H54 (cell line): ENCODE data around the gene PNPLA7.
"Not testable (repeated sequence)": the region's sequence is repeated elsewhere in the genome, so short reads cannot be mapped to it uniquely, and the experiment has no call there.

ENCODE experiments used
- DNase-seq: peaks from one replicate; pipeline ENCODE4 v3.0.0; 2011; ENCODE audit warnings: low spot score, mixed read lengths; ENCODE audit not compliant: insufficient read length
- FAIRE-seq: peaks from 3 replicates; lab custom pipeline; 2011; peaks lifted over from hg19 to GRCh38; lab: Jason Lieb, UNC
- POLR2A ChIP-seq: IDR thresholded peaks from 2 replicates; pipeline ENCODE4 v1.6.1; 2011; ENCODE audit warnings: low read depth, mild to moderate bottlenecking, low read length

PNPLA7 gene

DNA sequence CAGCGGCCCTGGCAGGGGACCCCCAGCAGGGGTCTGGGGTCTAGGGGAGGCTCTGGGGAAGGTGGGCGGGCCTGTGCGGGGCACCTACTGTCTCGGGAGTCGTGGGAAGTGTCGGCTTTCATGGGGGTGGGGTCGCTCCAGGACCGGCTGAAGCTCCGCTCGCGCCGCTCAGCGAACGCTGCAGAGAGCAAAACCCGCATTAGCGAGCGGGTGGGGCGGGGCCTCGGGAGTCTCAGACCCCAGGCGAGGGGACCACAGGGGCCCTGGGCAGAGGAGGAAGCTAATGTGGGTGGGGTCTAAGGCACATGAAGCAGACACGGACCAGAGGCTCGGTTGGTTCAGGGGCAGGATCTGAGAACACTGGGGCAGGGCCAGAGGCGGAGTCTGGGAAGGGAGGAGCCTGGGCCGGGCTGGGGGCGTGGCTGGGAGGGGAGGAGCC lies 96.5 kb downstream of the PNPLA7 start:
- DNase-seq (peak; percentile 79), FAIRE-seq (no peak)
- TF ChIP-seq POLR2A = no peak

DNA sequence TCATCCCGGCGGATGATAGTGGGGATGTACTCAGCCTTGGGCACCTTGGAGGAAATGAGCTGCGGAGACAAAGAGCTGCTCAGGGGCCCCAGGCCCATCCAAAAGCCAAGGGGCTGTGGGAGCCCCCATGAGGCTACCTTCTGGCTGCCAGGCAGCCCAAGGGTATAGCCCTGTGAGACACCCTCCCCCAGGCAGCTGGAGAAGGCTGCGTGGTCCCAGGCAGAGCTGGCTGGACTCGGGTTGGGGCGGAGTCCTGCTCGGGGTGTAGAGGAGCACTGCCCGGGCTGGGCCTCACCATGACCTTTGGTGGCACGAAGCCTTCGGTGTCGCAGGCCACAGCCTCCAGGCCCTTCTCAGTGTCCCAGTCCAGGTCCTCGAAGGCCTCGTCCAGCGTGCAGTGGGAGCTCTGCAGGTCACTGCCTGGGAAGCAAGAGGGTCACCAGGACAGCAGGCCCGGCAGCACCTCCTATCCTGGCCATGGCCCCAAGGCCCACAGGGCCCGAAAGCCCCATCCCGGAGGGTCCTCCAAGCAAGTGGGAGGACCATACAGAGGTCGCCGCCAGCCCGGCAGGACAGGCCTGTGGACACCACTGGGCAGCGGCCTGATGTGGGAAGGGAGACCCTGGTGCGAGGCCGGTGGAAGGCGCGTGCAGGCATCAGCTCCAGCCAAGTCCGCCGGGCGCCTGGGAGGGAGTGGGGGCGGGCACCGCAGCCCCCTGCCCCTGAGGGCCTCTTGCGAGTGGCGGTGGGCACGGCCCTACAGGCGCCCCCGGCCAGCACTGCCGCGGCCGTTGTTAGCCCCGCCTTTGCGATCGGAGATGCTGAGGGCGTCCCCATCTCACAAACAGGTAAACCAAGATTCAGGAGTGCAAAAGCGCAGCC lies 97.2 kb downstream of the PNPLA7 start:
- TF ChIP-seq POLR2A = no peak
- FAIRE-seq = no peak
- DNase-seq = no peak

GRCh38 chr9:137452006-137452760 lies 98.0 kb downstream of the PNPLA7 start:
- no peak for DNase-seq
- TF ChIP-seq POLR2A = no peak
- no peak for FAIRE-seq

DNA sequence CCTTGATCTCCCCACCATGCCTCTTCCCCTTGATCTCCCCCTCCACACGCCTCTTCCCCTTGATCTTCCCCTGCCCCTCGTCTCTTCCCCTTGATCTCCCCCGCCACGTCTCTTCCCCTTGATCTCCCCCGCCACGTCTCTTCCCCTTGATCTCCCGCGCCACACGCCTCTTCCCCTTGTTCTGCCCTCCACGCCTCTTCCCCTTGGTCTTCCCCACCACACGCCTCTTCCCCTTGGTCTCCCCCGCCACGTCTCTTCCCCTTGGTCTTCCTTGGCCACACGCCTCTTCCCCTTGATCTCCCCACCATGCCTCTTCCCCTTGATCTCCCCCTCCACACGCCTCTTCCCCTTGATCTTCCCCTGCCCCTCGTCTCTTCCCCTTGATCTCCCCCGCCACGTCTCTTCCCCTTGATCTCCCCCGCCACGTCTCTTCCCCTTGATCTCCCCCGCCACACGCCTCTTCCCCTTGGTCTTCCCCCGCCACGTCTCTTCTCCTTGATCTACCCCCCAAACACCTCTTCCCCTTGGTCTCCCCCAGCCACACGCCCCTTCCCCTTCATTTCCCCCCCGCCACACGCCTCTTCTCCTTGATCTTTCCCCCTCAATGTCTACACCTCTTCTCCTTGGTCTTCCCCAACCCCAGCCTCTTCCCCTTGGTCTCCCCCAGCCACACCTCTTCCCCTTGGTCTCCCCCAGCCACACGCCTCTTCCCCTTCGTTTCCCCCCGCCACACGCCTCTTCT lies 98.8 kb downstream of the PNPLA7 start:
- not testable (repeated sequence) for FAIRE-seq, DNase-seq

- not testable (repeated sequence) for FAIRE-seq, DNase-seq
Measured at GRCh38 chr9:137450539-137451222, 99.5 kb downstream of the PNPLA7 start.

GRCh38 chr9:137449931-137450538 lies 100.2 kb downstream of the PNPLA7 start:
- DNase-seq (no peak), FAIRE-seq (no peak)
- TF ChIP-seq POLR2A = no peak

DNA sequence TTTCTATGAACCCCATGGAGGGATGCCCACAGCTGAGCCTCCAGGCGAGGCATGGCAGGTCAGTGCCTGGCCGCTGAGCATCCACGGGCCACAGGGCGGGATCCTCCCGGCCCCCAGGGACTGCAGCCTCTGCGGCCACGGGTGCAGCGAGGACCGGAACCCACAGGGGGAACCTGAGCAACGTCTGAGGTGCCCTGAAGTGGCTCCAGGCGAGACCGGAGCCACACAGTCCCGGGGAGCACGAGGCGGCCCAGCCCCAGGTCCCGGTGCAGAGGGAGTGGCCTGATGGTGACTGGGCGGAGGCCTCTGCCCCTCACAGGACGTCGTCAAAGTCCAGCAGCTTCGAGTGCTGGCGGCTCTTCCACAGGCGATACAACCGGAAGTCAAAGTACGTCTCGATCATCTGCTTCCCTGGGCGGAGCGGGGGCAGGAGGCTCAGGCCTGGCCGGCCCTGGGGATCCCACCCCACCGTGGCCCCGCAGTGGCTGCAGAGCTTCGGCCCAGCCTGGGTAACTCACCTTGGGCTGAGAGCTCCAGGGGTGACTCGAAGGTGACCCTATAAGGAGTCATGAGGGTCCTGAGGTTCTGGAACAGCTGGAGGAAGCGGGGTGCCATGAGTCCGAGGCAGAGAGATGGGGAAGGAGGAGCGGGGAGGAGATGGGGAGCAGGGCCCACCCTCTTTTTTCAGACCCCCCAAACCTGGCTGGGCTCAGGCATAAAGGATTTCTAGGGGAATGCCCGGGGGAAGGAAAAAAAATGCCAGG lies 100.9 kb downstream of the PNPLA7 start:
- no peak for TF ChIP-seq POLR2A
- FAIRE-seq (no peak), DNase-seq (no peak)

DNA sequence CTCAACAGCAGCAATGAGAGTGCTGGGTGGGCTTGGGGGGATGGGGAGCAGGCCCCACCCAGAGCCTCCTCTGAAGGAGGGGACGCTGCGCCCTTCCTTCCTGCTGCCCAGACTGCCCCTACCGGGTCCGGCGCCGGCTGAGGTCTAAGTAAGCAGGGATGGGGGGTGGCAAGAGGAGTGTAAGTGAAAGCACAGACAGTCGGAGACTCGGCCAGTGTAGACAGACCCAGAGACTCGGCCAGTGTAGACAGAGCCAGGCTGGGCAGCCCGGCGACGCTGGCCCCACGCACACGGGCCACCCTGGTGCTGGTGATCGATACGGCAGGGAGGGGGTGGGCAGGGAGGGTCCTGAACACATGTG lies 101.6 kb downstream of the PNPLA7 start:
- DNase-seq (no peak), FAIRE-seq (no peak)
- TF ChIP-seq POLR2A = no peak

- DNase-seq = no peak
- no peak for TF ChIP-seq POLR2A
- FAIRE-seq = no peak
Measured at GRCh38 chr9:137447722-137448601, 102.2 kb downstream of the PNPLA7 start.

DNA sequence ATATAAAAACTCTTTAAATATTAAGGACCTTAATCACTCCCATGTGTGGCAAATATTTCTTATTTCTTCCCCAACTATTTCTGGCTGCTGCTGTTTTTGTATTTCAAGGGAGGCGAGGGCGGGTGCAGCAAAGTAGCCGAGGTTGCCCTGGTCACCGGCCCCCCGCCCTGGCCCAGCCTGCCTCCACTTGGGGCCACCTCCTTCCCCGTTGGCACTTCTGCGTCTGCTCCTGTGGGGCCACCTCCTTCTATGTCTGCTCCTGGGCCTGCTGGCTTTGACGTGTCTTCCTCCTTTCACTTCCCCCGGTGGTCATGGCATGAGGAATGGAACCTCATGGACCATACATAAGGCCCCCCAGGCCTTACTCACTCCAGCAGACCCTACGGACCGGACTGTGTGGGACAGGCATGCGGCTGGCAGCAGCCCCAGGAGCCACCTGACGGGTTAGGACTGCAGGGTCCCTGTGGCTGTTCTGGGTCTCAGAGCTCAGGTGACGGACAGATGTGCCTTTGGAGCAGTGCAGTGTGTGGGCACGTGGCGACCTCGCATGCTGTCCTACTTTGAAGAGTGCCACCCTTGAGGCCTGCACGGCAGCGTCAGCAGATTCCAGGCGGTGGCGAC lies 103.2 kb downstream of the PNPLA7 start:
- no peak for TF ChIP-seq POLR2A
- no peak for FAIRE-seq
- DNase-seq = no peak

GRCh38 chr9:137445930-137446431 lies 104.2 kb downstream of the PNPLA7 start:
- DNase-seq (no peak), FAIRE-seq (no peak)
- no peak for TF ChIP-seq POLR2A
